Spleen (tissue), 7 donors: ENCODE results near the gene RNF157.

Source experiments
- CTCF ChIP-seq, 11 experiments: fragments of 200-600 bp in 7 of 11; fragments of 450-650 bp in 4 of 11; sonication (generic) in 4 of 11; IDR thresholded peaks in 8 of 11; conservative IDR thresholded peaks in 3 of 11; 1 replicate in 7 of 11; 2 replicates in 4 of 11; pipeline versions ENCODE4 v1.4.0 to v1.8.0; 2016 to 2021; ENCODE audit warnings: antibody characterized with exemption in 11 of 11, inconsistent platforms in 4 of 11, mild to moderate bottlenecking in 1 of 11
- POLR2A ChIP-seq, 3 donors: fragments of 450-650 bp; IDR thresholded peaks; one replicate each; pipeline ENCODE4 v1.5.1; 2017; ENCODE audit warnings: antibody characterized with exemption in 3 of 3, mild to moderate bottlenecking in 1 of 3
- POLR2AphosphoS5 ChIP-seq, 3 donors: sonication (generic); formaldehyde crosslinking; IDR thresholded peaks; one replicate each; pipeline ENCODE4 v1.5.1; 2017; ENCODE audit warnings: antibody characterized with exemption in 3 of 3
- donor health status: DM: no; HTN: no; CAD: no; lungs with moderate emphysema.
- donor health status: DM: no; HTN: no; CAD: no.
- donor health status: DM: no; HTN: no; CAD: no.

GRCh38 chr17:76277300-76278267 lies 37.3 kb upstream of the RNF157 start:
- no peak for TF ChIP-seq CTCF (IDR thresholded peaks at IDR 0.05 in 8 of 11, conservative IDR thresholded peaks at IDR 0.05 in 3 of 11)
- TF ChIP-seq POLR2A (IDR thresholded peaks at IDR 0.05): no peak
- peak in 1 of 3 donors; percentile 33 for TF ChIP-seq POLR2AphosphoS5 (IDR thresholded peaks at IDR 0.05)
